GM12864 (cell line): ENCODE measurements around the gene GEMIN7.

ENCODE experiments used
- DNase-seq: peaks from one replicate; pipeline ENCODE4 v3.0.0-alpha.2; 2011; ENCODE audit warnings: low read depth
- H3K4me3 ChIP-seq: 2 replicates; pipeline ENCODE4 v1.5.1; 2011; ENCODE audit warnings: mild to moderate bottlenecking, low read depth, low read length, control low read depth
- TF ChIP-seq, protein P1 (sequence below): IDR thresholded peaks from 2 replicates; pipeline ENCODE4 v1.5.1; 2011; ENCODE audit warnings: low read depth, mild to moderate bottlenecking, moderate library complexity, low read length, control low read depth, inconsistent platforms; ENCODE audit errors: missing control alignments

The GEMIN7 gene

DNA sequence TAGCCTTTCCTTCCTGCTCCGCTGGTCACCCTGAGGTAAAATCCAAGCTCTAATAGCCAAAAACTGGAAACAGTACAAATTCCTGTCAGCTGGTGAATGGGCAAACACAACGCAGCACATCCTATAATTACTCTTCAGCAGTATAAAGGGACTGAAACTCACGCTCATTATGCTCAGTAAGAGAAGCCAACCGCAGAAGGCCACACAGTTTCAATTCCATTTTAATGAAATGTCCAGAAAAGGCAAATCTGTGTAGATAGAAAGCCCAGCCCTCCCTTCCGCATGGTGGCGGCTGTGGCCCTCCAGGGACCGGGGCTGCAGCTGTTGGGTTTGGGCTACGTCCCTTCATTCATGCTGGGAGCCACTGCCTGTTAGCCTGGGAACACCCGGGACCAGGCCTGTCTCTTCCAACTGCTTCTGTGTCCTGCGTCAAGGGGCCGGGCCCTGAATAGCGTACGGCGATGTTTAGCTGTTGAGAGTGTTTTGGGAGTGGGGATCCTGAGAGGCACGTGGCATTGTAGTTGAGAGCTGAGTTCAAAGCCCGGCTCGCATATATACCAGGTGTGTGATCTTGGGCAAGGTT, 58.2 kb downstream of the GEMIN7 start:
- peak overlapping the region; percentile 43 for H3K4me3 ChIP-seq
- TF ChIP-seq, protein P1, sequence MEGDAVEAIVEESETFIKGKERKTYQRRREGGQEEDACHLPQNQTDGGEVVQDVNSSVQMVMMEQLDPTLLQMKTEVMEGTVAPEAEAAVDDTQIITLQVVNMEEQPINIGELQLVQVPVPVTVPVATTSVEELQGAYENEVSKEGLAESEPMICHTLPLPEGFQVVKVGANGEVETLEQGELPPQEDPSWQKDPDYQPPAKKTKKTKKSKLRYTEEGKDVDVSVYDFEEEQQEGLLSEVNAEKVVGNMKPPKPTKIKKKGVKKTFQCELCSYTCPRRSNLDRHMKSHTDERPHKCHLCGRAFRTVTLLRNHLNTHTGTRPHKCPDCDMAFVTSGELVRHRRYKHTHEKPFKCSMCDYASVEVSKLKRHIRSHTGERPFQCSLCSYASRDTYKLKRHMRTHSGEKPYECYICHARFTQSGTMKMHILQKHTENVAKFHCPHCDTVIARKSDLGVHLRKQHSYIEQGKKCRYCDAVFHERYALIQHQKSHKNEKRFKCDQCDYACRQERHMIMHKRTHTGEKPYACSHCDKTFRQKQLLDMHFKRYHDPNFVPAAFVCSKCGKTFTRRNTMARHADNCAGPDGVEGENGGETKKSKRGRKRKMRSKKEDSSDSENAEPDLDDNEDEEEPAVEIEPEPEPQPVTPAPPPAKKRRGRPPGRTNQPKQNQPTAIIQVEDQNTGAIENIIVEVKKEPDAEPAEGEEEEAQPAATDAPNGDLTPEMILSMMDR, result no peak
- DNase-seq, result peak; percentile 83

GRCh38 chr19:45138303-45138751, 59.3 kb downstream of the GEMIN7 start:
- TF ChIP-seq, protein P1, result no peak
- no peak for DNase-seq
- H3K4me3 ChIP-seq, result no peak overlapping the region

DNA sequence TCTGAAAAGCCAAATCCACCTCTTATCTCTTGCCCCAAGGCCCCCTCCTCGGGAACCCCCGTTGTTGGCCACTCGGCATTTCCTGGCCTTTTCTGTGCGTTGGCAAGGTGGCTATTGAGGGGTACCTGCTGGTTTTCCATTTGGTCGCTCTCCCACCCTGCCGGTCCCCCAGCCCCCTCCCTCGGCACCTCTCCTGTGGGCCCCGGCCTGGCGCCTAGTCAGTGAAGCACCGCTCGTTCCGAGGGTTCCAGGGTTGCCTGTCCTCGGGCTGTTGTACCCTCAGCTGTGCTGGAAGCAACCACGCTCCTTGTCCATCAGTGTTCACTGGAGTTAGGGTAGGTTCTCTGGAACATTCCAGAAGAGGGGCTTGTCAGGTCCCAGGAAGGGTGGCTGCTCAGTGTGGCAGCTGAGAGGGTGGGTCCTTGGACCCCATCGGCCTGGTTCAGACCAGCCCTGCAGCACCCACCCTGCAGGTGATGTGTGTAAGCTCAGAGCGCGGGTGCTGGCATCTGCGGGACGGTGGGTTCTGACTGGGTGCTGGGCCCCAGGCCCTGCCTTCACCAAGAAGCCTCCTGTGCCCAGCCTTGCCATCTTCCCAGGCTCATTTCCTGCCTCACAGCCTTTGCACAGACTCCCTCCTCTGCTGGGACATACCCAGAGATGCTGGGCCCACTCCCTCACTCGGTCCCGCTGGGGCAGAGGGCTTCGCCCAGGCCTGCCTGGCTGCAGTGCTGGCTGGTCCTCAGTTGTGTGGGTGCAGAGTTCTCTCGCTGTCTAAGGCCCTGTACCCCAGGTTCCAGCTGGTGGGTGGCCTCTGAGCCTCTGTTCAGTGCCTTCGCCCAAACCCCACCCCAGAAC, 60.5 kb downstream of the GEMIN7 start:
- TF ChIP-seq, protein P1, result no peak
- DNase-seq, result no peak
- no peak overlapping the region for H3K4me3 ChIP-seq

DNA sequence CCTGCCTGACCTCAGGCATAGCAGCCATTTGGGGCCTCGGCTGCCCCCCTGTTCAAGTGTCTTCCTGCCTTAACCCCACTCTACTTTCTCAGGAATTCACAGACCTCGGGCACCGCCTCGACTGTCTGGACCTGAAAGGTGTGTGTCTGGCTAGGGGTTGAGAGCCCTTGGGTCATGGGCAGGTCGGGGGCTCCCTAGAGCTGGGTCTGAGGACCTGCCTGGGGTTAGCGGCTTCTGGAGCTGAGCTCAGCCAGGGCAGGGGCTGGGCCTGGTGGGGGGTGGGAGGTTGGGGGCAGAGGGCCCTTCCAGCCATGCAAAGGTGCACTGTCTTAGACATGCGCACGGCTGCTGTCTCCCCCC, 61.1 kb downstream of the GEMIN7 start:
- no peak for DNase-seq
- no peak overlapping the region for H3K4me3 ChIP-seq
- TF ChIP-seq, protein P1, result no peak

- H3K4me3 ChIP-seq, result no peak overlapping the region
- TF ChIP-seq, protein P1, result no peak
- DNase-seq, result no peak
Observed at GRCh38 chr19:45140533-45140932, 61.5 kb downstream of the GEMIN7 start.
